LNCAP (cell line): Measurements from ENCODE around the gene NME5.

Source experiments
- TF ChIP-seq, protein P1 (sequence below): fragments of 450-650 bp; IDR thresholded peaks from 2 replicates; pipeline ENCODE4 v1.5.1; 2017; ENCODE audit warnings: mild to moderate bottlenecking

NME5 gene

DNA sequence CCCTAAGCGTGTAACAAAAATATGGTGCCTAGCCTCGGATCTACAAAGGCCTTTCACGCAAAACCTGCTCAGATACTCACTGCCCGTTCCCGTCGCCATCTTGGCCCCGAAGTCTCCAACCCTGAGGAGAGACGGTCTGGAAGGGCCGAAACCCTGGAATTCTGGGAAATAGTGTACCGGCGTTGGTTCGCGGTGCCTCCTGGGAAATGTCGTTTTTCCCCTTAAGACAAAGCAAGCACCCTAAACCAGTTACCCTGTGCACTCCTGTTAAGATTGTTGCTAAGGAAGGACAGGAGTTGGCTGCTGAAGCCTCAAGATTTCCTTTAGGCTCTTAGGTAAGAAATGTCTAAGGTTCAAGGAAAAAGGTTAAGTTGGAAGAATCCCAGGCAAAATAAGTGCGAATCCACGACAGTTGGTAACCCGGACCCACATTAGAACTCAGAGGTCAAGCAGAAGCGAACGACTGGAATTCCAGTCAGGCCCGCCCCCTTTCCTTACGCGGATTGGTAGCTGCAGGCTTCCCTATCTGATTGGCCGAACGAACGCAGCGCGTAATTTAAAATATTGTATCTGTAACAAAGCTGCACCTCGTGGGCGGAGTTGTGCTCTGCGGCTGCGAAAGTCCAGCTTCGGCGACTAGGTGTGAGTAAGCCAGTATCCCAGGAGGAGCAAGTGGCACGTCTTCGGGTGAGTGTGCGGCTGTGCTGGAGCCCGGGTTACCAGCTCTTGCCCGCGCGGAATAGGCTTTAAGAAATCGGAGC, 39.5 kb upstream of the NME5 start, which contains the start of the genes BRD8 and KIF20A:
Gene BRD8 (minus strand): TSS at position 115 of the 761 bp plus-strand sequence. CDS start 16 bp downstream, at position 99.
Gene KIF20A (plus strand): TSS at position 597 of the 761 bp plus-strand sequence. CDS start 569 bp downstream, outside the sequence.
- TF ChIP-seq, protein P1, sequence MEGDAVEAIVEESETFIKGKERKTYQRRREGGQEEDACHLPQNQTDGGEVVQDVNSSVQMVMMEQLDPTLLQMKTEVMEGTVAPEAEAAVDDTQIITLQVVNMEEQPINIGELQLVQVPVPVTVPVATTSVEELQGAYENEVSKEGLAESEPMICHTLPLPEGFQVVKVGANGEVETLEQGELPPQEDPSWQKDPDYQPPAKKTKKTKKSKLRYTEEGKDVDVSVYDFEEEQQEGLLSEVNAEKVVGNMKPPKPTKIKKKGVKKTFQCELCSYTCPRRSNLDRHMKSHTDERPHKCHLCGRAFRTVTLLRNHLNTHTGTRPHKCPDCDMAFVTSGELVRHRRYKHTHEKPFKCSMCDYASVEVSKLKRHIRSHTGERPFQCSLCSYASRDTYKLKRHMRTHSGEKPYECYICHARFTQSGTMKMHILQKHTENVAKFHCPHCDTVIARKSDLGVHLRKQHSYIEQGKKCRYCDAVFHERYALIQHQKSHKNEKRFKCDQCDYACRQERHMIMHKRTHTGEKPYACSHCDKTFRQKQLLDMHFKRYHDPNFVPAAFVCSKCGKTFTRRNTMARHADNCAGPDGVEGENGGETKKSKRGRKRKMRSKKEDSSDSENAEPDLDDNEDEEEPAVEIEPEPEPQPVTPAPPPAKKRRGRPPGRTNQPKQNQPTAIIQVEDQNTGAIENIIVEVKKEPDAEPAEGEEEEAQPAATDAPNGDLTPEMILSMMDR: no peak

DNA sequence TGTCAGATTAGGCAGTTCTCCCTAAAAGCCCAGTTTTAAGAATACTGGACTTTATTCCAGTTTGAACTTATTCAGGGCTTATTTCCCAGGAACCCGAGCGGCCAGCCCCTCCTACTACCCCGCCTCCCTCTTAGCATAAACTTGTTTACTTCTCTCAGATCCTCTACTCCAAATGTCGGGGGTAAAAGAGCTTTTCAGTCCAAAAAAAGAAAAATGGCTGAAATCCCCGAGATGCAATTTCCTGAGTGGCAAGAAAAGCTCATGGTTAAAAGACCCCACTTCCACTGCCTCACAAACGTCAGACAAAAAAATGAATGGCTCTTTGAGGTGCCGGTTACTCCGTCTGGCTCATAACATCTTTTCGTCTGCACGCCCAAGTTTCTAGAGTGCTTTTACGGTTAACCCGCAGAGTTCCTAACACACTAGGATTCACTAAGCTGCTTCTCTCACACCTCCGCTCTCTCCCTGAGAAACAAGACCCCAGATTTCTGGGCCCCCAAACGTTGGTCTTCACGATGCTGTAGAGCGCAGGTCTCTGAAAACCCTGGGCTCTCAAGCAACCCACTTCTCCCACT, 38.8 kb upstream of the NME5 start:
- TF ChIP-seq, protein P1: no peak

DNA sequence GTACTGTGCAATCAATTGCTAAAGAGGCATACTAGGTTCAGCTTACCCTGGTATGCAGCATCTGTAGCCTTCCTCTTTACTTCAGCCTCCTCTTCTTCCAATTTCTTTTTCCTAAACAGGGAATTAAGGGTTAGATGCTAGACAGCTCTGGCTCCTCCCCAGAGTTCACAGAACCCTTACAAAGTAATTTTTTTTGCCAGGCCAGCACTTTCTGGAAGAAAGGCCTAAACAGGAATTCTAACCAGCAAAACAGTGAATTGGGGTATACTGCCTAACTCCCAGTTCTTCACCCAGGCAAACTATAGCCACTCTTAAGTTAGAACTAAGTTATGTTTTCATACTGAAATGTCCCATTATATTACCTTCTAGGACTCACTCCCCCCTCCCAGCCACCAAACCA, 31.1 kb upstream of the NME5 start:
- TF ChIP-seq, protein P1: no peak

DNA sequence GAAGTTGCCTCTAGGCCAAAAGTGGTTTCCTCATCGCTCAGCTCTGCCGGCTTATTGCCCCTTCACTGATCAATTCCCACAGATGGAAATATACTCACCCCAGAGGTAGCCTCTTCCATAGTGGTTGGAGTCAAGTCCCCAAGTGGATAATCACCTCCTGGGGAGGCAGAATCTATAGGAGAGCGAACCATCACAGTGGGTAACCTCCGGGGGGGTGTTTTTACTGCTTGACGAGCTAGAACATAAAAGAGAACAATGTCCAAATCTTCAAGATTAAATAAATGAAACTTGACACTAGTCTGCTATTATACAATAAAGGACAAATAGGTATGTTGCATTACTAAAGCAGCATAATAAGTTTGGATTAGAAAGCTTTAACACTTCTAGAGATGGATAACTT, 29.9 kb upstream of the NME5 start:
- TF ChIP-seq, protein P1: no peak

DNA sequence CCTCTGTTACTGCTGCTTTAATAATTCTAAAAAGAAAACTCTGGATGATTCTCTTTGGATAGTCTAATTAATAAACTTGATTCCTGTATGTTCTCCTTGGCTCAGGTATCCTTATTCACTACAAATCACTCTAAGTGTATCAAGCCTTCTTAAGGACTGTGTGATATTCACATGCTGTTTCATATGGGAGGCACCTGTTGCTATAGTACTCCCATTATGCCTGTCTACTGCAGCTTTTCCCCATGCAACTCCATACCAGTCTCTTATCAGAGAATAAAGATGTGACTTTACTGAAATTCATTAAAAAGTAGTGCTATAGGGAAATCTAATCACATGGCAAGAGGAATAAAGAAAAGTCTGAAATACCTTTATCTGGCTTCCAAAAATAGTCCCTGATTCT, 24.5 kb upstream of the NME5 start:
- TF ChIP-seq, protein P1: no peak

DNA sequence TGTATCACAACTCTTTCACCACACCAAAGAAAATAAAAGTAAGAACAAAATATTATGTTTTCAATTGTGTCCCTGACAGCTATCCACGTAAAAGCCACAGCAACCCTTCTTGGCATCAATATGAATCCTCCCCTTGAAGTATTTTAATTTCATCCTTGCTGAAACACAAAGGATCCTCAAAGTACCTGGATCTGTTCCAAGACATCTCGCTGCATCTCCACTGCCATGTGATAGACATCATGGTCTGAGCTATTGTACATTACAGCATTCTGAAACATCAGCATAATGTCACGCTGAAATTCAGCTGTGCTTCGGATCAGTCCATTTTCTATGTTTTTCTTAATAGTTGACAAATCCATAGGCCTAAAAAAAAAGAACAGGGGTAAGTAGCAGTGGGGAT, 21.5 kb upstream of the NME5 start:
- TF ChIP-seq, protein P1: no peak

- TF ChIP-seq, protein P1: no peak
Measured at GRCh38 chr5:138159666-138160065, 20.4 kb upstream of the NME5 start.
